MCF 10A (cell line): ENCODE data around the gene ZNF468. TPM values are rescaled to one million over a fixed set of nuclear protein-coding genes. Genes with fewer than 3 reads are reported as not detected.
"Not testable (repeated sequence)": the region's sequence is repeated elsewhere in the genome, so short reads cannot be mapped to it uniquely, and the experiment has no call there.

Experiments used
- Bru-seq: library from RNA; stranded (reverse); fragments of 400-500 nt; gene quantifications from one replicate; lab custom pipeline; 2021; lab: Mats Ljungman, UMichigan
- BruChase-seq, 2 experiments: library from RNA; stranded (reverse); fragments of 400-500 nt; gene quantifications; one replicate each; lab custom pipeline; 2021; lab: Mats Ljungman, UMichigan
- BruUV-seq: library from RNA; stranded (reverse); fragments of 400-500 nt; replicated peaks from 2 replicates; lab custom pipeline; 2021; lab: Mats Ljungman, UMichigan
- CTCF ChIA-PET: fragments of 300-600 bp; sonication (Branson Sonifier 250); formaldehyde crosslinking; extraction: SDS; loops from one replicate; lab custom pipeline; 2021; ENCODE audit warnings: antibody characterized with exemption, inconsistent platforms; lab: Yijun Ruan, JAX
- POLR2A ChIA-PET: fragments of 300-600, 350-650 bp; sonication (Branson Sonifier 250); formaldehyde crosslinking; extraction: SDS; loops from one replicate; lab custom pipeline; 2020; ENCODE audit warnings: antibody characterized with exemption, inconsistent platforms; lab: Yijun Ruan, JAX
- DNase-seq: peaks from one replicate; pipeline ENCODE4 v3.0.0-alpha.2; 2018; ENCODE audit not compliant: unreplicated experiment
- H3K27ac Mint-ChIP-seq: one replicate; pipeline ENCODE4 v1.8.0; 2022; ENCODE audit warnings: mild to moderate bottlenecking, low read depth, mixed read lengths; ENCODE audit not compliant: unreplicated experiment
- H3K27me3 Mint-ChIP-seq: one replicate; pipeline ENCODE4 v1.8.0; 2022; ENCODE audit warnings: mixed read lengths; ENCODE audit not compliant: insufficient read depth, unreplicated experiment
- H3K36me3 Mint-ChIP-seq: one replicate; pipeline ENCODE4 v1.8.0; 2022; ENCODE audit warnings: mild to moderate bottlenecking, moderate library complexity, mixed read lengths; ENCODE audit not compliant: insufficient read depth, unreplicated experiment
- H3K4me1 Mint-ChIP-seq: one replicate; pipeline ENCODE4 v1.8.0; 2022; ENCODE audit warnings: mixed read lengths; ENCODE audit not compliant: insufficient read depth, unreplicated experiment
- H3K4me3 Mint-ChIP-seq: one replicate; pipeline ENCODE4 v1.8.0; 2022; ENCODE audit warnings: mild to moderate bottlenecking, moderate library complexity, mixed read lengths; ENCODE audit not compliant: unreplicated experiment
- H3K9me3 Mint-ChIP-seq: one replicate; pipeline ENCODE4 v1.8.0; 2022; ENCODE audit warnings: mixed read lengths; ENCODE audit not compliant: unreplicated experiment
- CTCF ChIP-seq: fragments of 200-600 bp; IDR thresholded peaks from one replicate; pipeline ENCODE4 v1.8.0; 2022; ENCODE audit warnings: antibody characterized with exemption, mild to moderate bottlenecking; ENCODE audit not compliant: unreplicated experiment
- intact Hi-C: fragments of 100-400 bp; cut with micrococcal nuclease; formaldehyde crosslinking; loops from 2 replicates; pipeline ENCODE4 v1.14.1; 2022
- long read RNA-seq: library from polyadenylated mRNA; stranded (forward); transcript quantifications from one replicate; pipeline ENCODE4 v2.0.0, GENCODE V29; 2022
- total RNA-seq: library from RNA; stranded (reverse); gene quantifications from 2 replicates; pipeline ENCODE4 v1.2.3, GENCODE V29; 2022

Gene ZNF468
- 9.6 and 18.7 TPM in 2 replicates for total RNA-seq
- Bru-seq, nascent RNA, result percentile 50 among the genes with signal in this experiment
- BruChase-seq, experiment 1, labeled RNA remaining after a 6-hour chase, result percentile 66 among the genes with signal in this experiment
- BruChase-seq, experiment 2, labeled RNA remaining after a 2-hour chase, result percentile 74 among the genes with signal in this experiment
- long read RNA-seq, full-length matches to known transcripts, result 20 of 36 reads
- long read RNA-seq, partial matches to known transcripts, result 2 of 36 reads
- long read RNA-seq, other reads (novel, unspliced or antisense), result 14 of 36 reads

GRCh38 chr19:52857378-52858191, at the start of gene ZNF468:
Gene ZNF468 (minus strand): TSS chr19:52857619. CDS start chr19:52854272, 3,347 bp downstream.
- intact Hi-C loops, result loop anchor here (5.0 kb wide), 1 partner anchor 35 kb away; the partner anchor contains the start of gene ZNF28
- Mint-ChIP-seq H3K27ac (peak within 1 kb of the TSS; percentile 89), H3K36me3 (peaks cover 20% of the 10 kb centered on the region), H3K9me3 (peaks cover 17% of the 10 kb centered on the region), H3K4me3 (peak within 1 kb of the TSS; percentile 83)
- peak; percentile 56 for DNase-seq
- BruUV-seq, H3K4me1 Mint-ChIP-seq, CTCF ChIA-PET, H3K27me3 Mint-ChIP-seq: not testable (repeated sequence)
- POLR2A ChIA-PET, result interaction anchor here (0.6 to 1.4 kb wide), 3 partner anchors 36 to 244 kb away, joined by 3 to 4 read pairs (median 3); partner anchors contain the start of genes ZNF28 and ZNF816

- H3K4me3 Mint-ChIP-seq, intact Hi-C loops, H3K4me1 Mint-ChIP-seq, H3K27me3 Mint-ChIP-seq, DNase-seq, H3K27ac Mint-ChIP-seq, BruUV-seq, POLR2A ChIA-PET: not testable (repeated sequence)
- H3K9me3 Mint-ChIP-seq, result peaks cover 16% of the 10 kb centered on the region
- CTCF ChIA-PET, result interaction anchor here (0.7 kb wide), 1 partner anchor 259 kb away, joined by 4 read pairs; no protein-coding TSS in a partner anchor
- peaks cover 33% of the 10 kb centered on the region for H3K36me3 Mint-ChIP-seq
Observed at GRCh38 chr19:52904052-52904780, 46.8 kb upstream of the ZNF468 start.

GRCh38 chr19:52901842-52902241, 44.4 kb upstream of the ZNF468 start:
- no peak for TF ChIP-seq CTCF
- CTCF ChIA-PET, result interaction anchor here (0.6 kb wide), 1 partner anchor 151 kb away, joined by 3 read pairs; no protein-coding TSS in a partner anchor
- Mint-ChIP-seq H3K27ac (no peak overlapping the region), H3K4me1 (no peaks in the 10 kb centered on the region), H3K27me3 (no peaks in the 10 kb centered on the region), H3K9me3 (peaks cover 20% of the 10 kb centered on the region), H3K4me3 (no peak overlapping the region), H3K36me3 (peaks cover 25% of the 10 kb centered on the region)
- intact Hi-C loops, result no loop called here
- DNase-seq, result no peak
- POLR2A ChIA-PET, result interaction anchor here (1.2 kb wide), 1 partner anchor 22 kb away, joined by 6 read pairs; no protein-coding TSS in a partner anchor
- BruUV-seq, result no TSS peak

GRCh38 chr19:52898596-52898995, 41.2 kb upstream of the ZNF468 start:
- BruUV-seq, POLR2A ChIA-PET, H3K27ac Mint-ChIP-seq, intact Hi-C loops, H3K4me3 Mint-ChIP-seq, H3K27me3 Mint-ChIP-seq, H3K4me1 Mint-ChIP-seq, DNase-seq: not testable (repeated sequence)
- peaks cover 13% of the 10 kb centered on the region for H3K36me3 Mint-ChIP-seq
- CTCF ChIA-PET, result interaction anchor here (0.6 to 1.5 kb wide), 3 partner anchors 10 to 28 kb away, joined by 3 to 4 read pairs (median 4); no protein-coding TSS in a partner anchor
- peaks cover 11% of the 10 kb centered on the region for H3K9me3 Mint-ChIP-seq

- ChIA-PET POLR2A (no interaction called here), CTCF (interaction anchor here (0.6 to 1.5 kb wide), 2 partner anchors 13 to 27 kb away, joined by 3 to 4 read pairs; no protein-coding TSS in a partner anchor)
- Mint-ChIP-seq H3K27me3 (no peaks in the 10 kb centered on the region), H3K9me3 (peaks cover 13% of the 10 kb centered on the region), H3K36me3 (peaks cover 13% of the 10 kb centered on the region), H3K4me3 (peak overlapping the region; percentile 75), H3K4me1 (no peaks in the 10 kb centered on the region), H3K27ac (no peak overlapping the region)
- BruUV-seq, result no TSS peak
- DNase-seq, result no peak
- intact Hi-C loops, result no loop called here
- no peak for TF ChIP-seq CTCF
Observed at GRCh38 chr19:52898101-52898500, 40.7 kb upstream of the ZNF468 start.
